Measurements from ENCODE around the gene ABLIM2.

Gene ABLIM2

DNA sequence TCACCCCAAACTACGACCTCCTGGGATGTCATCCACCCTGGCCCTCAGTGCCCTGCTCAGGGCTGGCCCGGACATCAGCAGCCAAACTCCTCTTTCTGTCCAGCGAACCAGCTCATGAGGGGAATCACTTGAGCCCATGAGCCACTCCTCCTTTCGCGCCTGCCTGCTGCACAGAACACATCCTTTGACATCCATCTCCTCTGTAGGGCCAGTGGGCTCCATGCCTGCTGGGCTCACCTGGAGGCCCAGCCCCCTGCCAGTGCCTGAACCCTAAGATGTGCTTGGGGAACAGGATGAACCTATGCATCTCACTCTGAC is 43.5 kb downstream of the ABLIM2 start:
- TF ChIP-seq, protein P1, sequence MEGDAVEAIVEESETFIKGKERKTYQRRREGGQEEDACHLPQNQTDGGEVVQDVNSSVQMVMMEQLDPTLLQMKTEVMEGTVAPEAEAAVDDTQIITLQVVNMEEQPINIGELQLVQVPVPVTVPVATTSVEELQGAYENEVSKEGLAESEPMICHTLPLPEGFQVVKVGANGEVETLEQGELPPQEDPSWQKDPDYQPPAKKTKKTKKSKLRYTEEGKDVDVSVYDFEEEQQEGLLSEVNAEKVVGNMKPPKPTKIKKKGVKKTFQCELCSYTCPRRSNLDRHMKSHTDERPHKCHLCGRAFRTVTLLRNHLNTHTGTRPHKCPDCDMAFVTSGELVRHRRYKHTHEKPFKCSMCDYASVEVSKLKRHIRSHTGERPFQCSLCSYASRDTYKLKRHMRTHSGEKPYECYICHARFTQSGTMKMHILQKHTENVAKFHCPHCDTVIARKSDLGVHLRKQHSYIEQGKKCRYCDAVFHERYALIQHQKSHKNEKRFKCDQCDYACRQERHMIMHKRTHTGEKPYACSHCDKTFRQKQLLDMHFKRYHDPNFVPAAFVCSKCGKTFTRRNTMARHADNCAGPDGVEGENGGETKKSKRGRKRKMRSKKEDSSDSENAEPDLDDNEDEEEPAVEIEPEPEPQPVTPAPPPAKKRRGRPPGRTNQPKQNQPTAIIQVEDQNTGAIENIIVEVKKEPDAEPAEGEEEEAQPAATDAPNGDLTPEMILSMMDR (conservative IDR thresholded peaks at IDR 0.05), result no peak
- no peak overlapping the region for H3K27ac ChIP-seq

DNA sequence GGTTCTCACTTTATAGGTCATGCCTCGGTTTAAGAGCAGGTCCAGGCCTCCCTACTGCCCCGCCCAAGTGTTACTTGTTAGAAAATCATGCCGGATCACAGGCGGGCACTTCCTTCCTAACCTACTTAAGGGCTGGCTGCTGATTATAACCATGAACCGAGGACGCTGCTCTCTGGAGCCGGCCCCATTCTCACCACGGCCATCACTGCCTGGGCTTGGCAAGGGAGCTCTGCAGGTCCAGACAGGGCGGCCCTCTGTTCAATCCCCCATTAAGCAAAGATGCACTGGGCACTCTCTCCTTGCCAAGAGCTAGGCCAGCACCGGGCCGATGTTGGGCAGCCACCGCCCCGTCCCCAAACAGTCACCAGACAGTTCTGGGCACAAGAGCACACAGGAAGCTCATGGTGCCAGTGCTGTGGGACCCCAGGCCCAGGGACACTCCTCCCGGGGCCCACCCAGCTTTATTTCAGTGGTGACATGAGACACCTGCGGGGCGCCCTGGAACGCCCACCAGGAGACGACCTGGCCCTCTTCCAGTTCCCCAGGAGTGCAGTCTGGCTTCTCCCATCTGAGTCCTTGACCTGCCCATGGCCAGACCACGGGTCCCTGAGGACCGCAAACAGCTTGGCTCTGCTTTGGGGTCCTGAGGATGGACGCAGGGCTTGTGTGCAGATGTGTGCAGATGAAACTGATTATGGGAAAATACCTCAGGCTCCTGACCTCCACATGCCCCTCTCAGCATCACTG is 44.0 kb downstream of the ABLIM2 start:
- H3K27ac ChIP-seq, result no peak overlapping the region
- TF ChIP-seq, protein P1 (conservative IDR thresholded peaks at IDR 0.05), result no peak

DNA sequence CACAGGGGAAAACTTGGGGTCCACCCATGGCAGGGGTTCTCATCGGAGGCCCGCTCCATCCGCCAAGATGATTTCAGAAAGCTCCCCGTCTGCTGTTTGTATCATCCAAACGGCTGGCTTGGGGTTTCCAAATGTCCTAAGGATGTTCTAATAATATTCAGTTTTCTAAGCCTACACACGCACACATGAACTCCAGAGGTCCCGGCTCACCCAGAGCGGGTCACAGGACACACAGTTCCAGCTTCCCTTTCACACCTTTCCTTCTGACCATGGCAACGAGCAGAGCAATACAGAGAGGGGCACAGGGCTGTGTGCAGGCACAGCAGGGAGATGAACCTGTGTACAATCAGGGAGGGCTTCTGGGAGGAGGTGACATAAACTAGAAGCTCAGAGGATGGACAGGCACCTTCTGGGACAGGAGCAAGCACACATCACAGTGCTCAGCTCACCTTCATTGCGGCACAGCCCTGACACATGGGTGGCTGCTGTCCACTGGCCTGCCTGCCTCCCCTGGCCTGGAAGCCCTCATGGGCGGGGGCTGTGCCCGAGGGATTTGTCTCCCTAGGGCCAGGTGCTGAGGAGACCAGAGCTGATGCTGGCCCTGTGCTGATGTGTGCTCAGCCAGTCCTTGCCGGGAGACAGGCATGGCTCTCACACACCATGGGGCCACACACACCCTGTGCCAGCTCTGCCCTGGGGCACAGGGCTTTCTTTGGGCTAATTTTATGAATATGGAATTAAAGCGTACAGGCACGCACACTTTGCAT is 44.8 kb downstream of the ABLIM2 start:
- TF ChIP-seq, protein P1 (conservative IDR thresholded peaks at IDR 0.05), result no peak
- H3K27ac ChIP-seq, result no peak overlapping the region

DNA sequence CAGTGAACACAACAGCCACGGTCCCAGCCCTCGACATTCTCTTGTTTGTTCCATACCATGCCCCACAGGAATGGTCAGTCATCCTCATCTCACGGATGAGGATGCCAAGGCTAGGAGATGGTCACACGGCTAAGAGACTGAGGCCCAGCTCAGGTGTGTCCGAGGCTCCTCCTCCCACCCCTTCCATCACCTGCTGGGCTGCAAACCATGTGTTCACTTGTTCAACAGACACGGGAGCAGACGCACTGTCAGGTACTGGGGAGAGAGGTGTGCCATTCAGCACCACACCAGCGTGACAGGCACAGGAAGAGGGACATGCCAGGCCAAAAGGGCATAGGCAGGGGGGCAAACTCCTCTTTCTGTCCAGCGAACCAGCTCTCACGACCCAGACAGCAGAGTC is 45.9 kb downstream of the ABLIM2 start:
- TF ChIP-seq, protein P1 (conservative IDR thresholded peaks at IDR 0.05), result no peak
- no peak overlapping the region for H3K27ac ChIP-seq

DNA sequence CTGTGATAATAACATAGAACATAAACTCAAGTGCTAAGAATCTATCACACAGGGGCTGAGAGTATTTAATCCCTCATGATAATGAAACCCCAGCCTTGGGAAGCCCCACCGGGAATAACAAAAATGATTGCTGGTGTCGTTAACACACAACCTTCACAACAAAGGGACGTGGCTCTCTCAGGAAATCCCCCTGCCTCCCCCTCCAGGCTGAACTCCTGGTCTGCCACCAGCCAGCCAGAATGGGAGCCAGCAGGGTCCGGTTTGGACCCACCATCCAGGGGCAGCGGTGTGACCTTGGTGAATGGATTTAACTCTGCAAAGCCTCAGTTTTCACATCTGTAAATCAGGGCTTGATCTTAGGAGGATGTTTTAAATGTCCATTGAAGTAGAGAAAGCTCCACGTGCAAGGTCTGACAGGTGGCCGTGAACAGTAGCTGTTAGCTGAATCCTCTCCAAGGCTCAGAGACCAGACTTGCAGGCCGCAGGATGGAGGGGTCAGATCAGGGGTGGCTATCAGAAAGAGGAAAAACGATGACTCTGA is 46.5 kb downstream of the ABLIM2 start:
- no peak overlapping the region for H3K27ac ChIP-seq

DNA sequence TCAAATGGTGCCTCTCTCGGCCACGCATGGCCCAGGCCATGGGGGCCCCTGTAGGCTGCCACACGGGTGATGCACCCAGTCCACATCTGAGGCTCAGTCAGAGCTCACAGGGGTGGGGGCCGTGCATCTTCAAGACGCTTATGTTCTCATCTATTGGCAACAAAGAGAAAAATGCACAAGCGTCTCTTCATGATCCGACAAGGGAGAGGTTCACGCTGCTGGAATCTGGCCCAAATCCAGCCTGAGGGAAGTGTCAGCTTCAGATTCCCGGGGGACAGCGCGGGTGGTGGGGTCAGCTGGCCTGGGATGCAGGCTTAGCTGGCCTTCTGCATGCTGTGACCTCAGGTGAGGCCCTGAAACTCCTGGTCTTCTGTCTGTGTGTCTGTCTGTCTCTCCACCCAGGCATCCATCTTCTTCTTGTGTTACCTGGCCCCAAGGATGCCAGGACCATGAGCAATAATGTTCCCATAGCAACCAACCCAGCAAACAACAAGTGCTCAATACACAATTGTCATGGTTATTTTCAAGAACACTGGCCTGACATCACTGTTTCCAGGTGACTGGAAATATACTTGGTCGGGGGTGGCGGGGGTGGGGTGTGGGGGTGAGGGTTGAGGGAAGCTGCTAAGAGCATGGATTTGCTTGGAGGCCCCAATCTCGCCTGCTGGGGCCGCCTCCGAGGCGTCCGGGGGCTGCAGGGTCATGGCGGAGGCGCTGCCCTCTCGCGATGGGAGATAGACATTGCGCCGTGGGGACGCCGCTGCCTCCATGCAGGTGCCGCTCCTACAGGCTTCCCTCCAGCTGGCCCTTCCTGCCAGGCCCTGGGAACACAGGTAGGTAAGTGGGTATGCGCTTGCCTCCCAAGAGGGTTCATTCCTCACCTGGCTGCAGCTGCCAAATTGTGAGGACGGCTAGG is 48.3 kb downstream of the ABLIM2 start:
- TF ChIP-seq, protein P1 (conservative IDR thresholded peaks at IDR 0.05), result no peak
- no peak overlapping the region for H3K27ac ChIP-seq

More for the DNA sequence above, 46.5 kb downstream of the ABLIM2 start:
- TF ChIP-seq, protein P1 (conservative IDR thresholded peaks at IDR 0.05), result no peak
